Loucy (cell line): ENCODE measurements around the gene FGF5.

ENCODE experiments used
- CTCF ChIP-seq: fragments of 200-600 bp; sonication (generic); conservative IDR thresholded peaks from 2 replicates; pipeline ENCODE4 v1.5.1; 2014; ENCODE audit warnings: mild to moderate bottlenecking, antibody characterized with exemption, low read length
- EZH2phosphoT487 ChIP-seq: fragments of 200-600 bp; IDR thresholded peaks from 2 replicates; pipeline ENCODE4 v1.6.1; 2018; ENCODE audit warnings: antibody characterized with exemption, mild to moderate bottlenecking, moderate library complexity, borderline replicate concordance

- TF ChIP-seq CTCF = no peak
- TF ChIP-seq EZH2phosphoT487 = no peak
Observed at GRCh38 chr4:80243274-80244018, 23.0 kb upstream of the FGF5 start.
